Mesangial cell (primary cell): Measurements from ENCODE around the gene SCAF1. TPM values are rescaled to one million over a fixed set of nuclear protein-coding genes. Genes with fewer than 3 reads are reported as not detected.

Source experiments
- total RNA-seq: library from RNA; depleted of rRNA; stranded (reverse); fragments of >200 nt; gene quantifications from 2 replicates; pipeline ENCODE4 v1.2.3, GENCODE V29; 2015

Gene SCAF1, protein sequence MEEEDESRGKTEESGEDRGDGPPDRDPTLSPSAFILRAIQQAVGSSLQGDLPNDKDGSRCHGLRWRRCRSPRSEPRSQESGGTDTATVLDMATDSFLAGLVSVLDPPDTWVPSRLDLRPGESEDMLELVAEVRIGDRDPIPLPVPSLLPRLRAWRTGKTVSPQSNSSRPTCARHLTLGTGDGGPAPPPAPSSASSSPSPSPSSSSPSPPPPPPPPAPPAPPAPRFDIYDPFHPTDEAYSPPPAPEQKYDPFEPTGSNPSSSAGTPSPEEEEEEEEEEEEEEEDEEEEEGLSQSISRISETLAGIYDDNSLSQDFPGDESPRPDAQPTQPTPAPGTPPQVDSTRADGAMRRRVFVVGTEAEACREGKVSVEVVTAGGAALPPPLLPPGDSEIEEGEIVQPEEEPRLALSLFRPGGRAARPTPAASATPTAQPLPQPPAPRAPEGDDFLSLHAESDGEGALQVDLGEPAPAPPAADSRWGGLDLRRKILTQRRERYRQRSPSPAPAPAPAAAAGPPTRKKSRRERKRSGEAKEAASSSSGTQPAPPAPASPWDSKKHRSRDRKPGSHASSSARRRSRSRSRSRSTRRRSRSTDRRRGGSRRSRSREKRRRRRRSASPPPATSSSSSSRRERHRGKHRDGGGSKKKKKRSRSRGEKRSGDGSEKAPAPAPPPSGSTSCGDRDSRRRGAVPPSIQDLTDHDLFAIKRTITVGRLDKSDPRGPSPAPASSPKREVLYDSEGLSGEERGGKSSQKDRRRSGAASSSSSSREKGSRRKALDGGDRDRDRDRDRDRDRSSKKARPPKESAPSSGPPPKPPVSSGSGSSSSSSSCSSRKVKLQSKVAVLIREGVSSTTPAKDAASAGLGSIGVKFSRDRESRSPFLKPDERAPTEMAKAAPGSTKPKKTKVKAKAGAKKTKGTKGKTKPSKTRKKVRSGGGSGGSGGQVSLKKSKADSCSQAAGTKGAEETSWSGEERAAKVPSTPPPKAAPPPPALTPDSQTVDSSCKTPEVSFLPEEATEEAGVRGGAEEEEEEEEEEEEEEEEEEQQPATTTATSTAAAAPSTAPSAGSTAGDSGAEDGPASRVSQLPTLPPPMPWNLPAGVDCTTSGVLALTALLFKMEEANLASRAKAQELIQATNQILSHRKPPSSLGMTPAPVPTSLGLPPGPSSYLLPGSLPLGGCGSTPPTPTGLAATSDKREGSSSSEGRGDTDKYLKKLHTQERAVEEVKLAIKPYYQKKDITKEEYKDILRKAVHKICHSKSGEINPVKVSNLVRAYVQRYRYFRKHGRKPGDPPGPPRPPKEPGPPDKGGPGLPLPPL
- total RNA-seq = 39.8 and 41.7 TPM in 2 replicates

DNA sequence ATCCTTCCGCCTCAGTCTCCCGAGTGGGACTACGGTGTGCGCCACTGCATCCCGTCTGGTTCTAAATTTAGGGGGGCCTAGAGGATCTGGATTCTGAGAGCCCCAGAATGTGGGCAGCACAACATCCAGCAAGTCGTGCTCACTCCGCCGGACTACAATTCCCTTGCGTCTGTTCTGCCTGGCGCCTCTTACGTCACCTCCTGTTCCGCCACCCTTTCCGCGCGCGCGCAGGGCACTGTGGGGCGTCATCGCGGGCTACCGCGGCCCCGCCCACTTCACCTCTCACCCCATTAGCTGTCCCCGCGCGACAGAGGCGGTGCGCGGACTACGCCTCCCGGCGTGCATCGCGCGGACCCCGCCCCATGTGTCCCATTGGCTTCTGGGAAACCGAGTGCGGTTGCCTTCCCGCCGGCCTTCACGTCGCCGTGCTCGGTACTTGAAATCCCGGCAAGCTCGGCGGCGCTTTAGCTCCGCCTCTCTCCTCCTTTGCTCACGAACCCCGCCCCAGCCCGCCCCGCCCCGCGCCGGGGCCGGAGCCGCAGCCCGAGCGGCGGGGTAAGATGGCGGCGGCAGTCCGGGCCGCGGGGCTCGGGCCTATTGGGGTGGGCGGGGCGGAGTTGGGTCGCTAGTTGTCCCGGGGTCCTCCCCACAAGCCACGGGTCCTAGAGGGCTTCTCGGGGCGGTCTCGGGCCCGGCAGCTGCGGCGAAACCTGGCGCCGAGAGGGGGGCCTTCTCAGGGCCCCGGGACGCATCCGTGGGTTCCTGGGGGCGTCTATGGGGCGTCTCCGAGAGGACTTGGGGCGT is at the start of gene SCAF1:
TSS of gene SCAF1 (plus strand) at position 522 of the 804 bp plus-strand sequence. CDS start 2,818 bp downstream, outside the sequence.

GRCh38 chr19:49640113-49640898 is 1.7 kb upstream of the SCAF1 start, which contains the start of gene RRAS:
RRAS (minus strand) TSS chr19:49640143; CDS start chr19:49640098, 45 bp downstream.

GRCh38 chr19:49665351-49666119 is 23.5 kb downstream of the SCAF1 start, which contains the start of the genes BCL2L12 and IRF3:
BCL2L12 (plus strand) TSS chr19:49665933; CDS start chr19:49666693, 760 bp downstream.
IRF3 (minus strand) TSS chr19:49665857; CDS start chr19:49664838, 1,019 bp downstream.

DNA sequence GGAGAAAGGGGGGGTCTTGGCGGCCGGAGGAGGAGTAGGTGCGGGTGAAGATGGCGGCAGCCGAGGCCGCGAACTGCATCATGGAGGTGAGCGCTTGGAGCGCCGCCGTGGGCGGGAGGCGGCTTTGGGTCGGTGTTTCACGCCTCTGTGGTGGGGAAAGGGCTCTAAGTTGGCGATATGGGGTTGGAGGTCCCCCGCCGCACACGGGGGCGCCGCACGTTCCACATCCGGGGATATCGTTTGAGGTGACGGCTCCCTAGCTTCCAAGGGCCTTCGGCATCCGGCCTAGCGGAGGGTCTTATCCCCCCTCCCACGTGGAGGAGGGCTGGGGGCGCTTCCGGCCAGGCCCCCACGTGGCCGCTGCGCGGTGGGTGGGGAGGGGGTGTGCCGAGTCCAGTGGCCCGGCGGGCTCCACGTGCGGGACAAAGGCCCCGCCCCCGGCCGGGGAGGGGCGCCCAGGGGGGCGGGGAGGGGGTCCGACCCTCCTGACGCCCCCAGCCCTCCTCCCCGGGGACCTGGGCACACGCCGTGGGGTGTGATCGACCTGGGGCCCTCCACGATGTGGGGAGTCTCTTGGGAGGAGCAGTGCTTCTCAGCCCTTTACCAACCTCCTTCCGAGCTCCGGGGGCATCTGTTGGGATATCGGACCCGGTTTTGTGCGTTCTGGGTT is 35.4 kb downstream of the SCAF1 start, which contains the start of gene PRMT1:
TSS of gene PRMT1 (plus strand) at position 41 of the 670 bp plus-strand sequence. CDS start at position 51, 10 bp downstream.

GRCh38 chr19:49689133-49690078 is 47.4 kb downstream of the SCAF1 start, which contains the start of gene ADM5:
ADM5 (plus strand) TSS chr19:49689594; CDS start chr19:49689838, 244 bp downstream.

DNA sequence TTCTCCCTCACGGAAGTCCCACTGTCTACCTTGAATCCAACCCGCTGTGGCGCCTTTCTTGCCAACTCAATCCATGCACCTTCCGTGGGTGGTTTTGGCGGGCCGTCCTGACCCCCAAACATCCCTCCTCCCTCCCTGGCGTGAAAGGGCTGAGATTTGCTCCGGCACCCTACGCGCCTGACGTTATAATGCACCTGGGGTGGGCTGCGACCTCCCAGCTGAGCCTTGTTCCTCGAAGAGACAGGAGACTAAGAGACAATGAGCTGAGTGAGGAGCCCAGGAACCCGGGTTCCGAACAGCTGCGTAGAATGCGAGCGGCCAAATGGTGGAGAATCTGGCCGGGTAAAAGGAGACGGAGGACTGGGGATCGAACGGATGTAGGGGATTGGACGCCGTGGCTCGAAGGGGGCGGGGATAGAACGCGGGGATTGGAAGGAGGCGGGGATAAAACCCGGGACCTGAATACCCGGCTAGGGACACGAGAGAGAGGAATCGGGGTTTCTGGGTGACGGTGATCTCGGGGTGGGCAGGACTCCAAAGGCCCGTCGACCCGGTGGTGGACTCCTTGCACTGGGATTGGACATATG is 48.7 kb downstream of the SCAF1 start, which contains the start of gene CPT1C:
TSS of gene CPT1C (plus strand) at position 461 of the 587 bp plus-strand sequence. CDS start 1,137 bp downstream, outside the sequence.

Other genes starting within 250 kb of the SCAF1 start
- not detected in 2 replicates for gene PTH2, start 218.8 kb upstream of the SCAF1 start, total RNA-seq
- not detected in 2 replicates for gene GFY, start 216.8 kb upstream of the SCAF1 start, total RNA-seq
- gene SLC17A7, start 200.7 kb upstream of the SCAF1 start, total RNA-seq = under 0.01 TPM in 2 replicates
- 97.8 and 107 TPM in 2 replicates for gene PIH1D1, start 190.4 kb upstream of the SCAF1 start, total RNA-seq
- gene ALDH16A1, start 189.0 kb upstream of the SCAF1 start, total RNA-seq = 37.5 and 43.7 TPM in 2 replicates
- gene FLT3LG, start 168.0 kb upstream of the SCAF1 start, total RNA-seq = 0.81 and 5.7 TPM in 2 replicates
- 3,557 and 5,004 TPM in 2 replicates for gene RPL13A, start 154.6 kb upstream of the SCAF1 start, total RNA-seq
- 3,157 and 4,504 TPM in 2 replicates for gene RPS11, start 145.8 kb upstream of the SCAF1 start, total RNA-seq
- 36.2 and 124 TPM in 2 replicates for gene FCGRT, start 129.5 kb upstream of the SCAF1 start, total RNA-seq
- gene RCN3, start 114.2 kb upstream of the SCAF1 start, total RNA-seq = 88.3 and 94.6 TPM in 2 replicates
- 135 and 207 TPM in 2 replicates for gene NOSIP, start 61.7 kb upstream of the SCAF1 start, total RNA-seq
- 0.16 and 1.1 TPM in 2 replicates for gene PRRG2, start 60.9 kb upstream of the SCAF1 start, total RNA-seq
- gene PRR12, start 51.0 kb upstream of the SCAF1 start, total RNA-seq = 12.1 and 15.8 TPM in 2 replicates
- 71.7 and 112 TPM in 2 replicates for gene RRAS, start 2.1 kb upstream of the SCAF1 start, total RNA-seq
- 86.6 and 127 TPM in 2 replicates for gene IRF3, start 23.6 kb downstream of the SCAF1 start, total RNA-seq
- 20.0 and 67.8 TPM in 2 replicates for gene BCL2L12, start 23.7 kb downstream of the SCAF1 start, total RNA-seq
- 222 and 459 TPM in 2 replicates for gene PRMT1, start 35.1 kb downstream of the SCAF1 start, total RNA-seq
- gene ADM5, start 47.4 kb downstream of the SCAF1 start, total RNA-seq = 0.38 and 0.49 TPM in 2 replicates
- gene CPT1C, start 48.9 kb downstream of the SCAF1 start, total RNA-seq = 4.4 and 30.8 TPM in 2 replicates
- not detected in 2 replicates for gene TSKS, start 121.1 kb downstream of the SCAF1 start, total RNA-seq
- gene AP2A1, start 124.8 kb downstream of the SCAF1 start, total RNA-seq = 149 and 166 TPM in 2 replicates
- gene FUZ, start 171.1 kb downstream of the SCAF1 start, total RNA-seq = 22.3 and 33.6 TPM in 2 replicates
- gene MED25, start 176.1 kb downstream of the SCAF1 start, total RNA-seq = 36.0 and 48.4 TPM in 2 replicates
- 106 and 159 TPM in 2 replicates for gene PTOV1, start 208.9 kb downstream of the SCAF1 start, total RNA-seq
- gene PNKP, start 225.4 kb downstream of the SCAF1 start, total RNA-seq = 47.2 and 60.3 TPM in 2 replicates
- gene AKT1S1, start 235.1 kb downstream of the SCAF1 start, total RNA-seq = 36.3 and 38.9 TPM in 2 replicates
- gene TBC1D17, start 235.5 kb downstream of the SCAF1 start, total RNA-seq = 24.3 and 39.8 TPM in 2 replicates